Measurements from ENCODE around the gene PLXNA4.

GRCh38 chr7:132158166-132158565 lies 418.1 kb downstream of the PLXNA4 start:
- no peak for TF ChIP-seq POLR2A (IDR thresholded peaks at IDR 0.05)
- TF ChIP-seq CTCF (IDR thresholded peaks at IDR 0.05): no peak

All from body of pancreas (tissue), 4 donors.